ENCODE measurements around the gene AZGP1. TPM values are rescaled to one million over a fixed set of nuclear protein-coding genes. Genes with fewer than 3 reads are reported as not detected.
A peak's percentile ranks its signal among the peaks of the same experiment; 100 is the strongest.
"Not testable (repeated sequence)": the region's sequence is repeated elsewhere in the genome, so short reads cannot be mapped to it uniquely, and the experiment has no call there.

The AZGP1 gene
- total RNA-seq, 1 experiment from 2014 or later: 1.3 TPM

DNA sequence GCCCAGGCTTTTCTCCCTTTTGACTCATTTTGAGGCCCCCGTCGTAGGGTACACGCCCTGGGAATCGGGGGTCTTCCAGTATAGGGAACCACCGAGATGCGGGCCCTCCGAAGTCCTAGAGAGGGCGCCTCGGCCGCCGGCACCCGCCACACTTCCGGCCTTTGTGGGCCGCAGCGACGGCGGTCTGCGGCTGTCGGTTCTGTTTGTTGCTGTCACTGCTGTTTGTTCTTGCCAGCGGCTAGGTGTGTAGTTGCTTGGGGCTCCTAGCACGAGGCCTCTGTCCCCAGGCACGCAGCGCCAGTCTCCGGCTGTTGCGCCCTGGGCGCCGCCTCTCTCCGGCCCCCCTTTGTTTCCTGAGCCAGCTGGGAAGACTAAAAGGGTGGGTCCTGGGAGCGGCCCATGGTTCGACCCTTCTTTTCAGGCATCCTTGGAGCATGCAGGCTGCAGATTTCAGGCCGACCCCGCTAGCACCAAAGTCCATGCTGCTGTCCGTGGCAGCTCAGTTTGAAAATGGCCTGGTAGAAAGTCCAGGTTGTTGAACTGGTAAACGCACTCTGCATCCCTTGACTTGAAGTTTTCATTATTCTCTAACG lies 21.8 kb upstream of the AZGP1 start:
- DNase-seq (ENCODE audit: low spot score): no peak

DNA sequence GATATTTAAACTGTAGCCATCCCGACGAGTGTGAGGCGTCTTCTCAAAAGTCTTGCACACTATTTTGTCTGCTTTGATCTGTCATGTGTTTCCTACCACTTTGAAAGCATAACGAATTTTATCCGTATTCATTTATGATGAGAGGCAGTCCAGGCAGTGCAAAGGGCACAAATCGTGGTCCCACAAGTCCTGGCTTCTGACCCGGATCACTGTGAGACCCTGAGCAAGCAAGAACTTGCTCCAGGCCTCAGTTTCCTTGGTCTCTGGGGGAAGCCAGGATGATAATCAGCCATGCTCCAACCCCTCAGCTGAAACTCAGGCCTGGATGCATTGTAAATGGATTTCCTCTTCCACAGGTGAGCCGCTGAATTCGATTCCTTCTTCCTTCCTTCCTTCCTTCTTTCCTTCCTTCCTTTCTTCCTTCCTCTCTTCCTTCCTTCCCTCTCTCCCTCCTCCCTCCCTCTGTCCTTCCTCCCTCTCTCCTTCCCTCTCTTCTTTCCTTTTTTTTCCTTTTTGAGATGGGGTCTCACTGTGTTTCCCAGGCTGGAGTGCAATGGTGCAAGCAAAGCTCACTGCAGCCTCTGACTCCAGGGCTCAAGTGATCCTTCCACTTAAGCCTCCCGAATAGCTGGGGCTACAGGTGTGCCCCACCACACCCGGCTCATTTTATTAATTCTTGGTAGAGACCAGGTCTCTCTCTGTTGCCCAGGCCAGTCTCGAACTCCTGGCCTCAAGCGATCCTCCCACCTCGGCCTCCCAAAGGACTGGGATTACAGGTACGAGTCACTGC lies 21.1 kb upstream of the AZGP1 start:
- no peak for DNase-seq (ENCODE audit: low spot score)

DNA sequence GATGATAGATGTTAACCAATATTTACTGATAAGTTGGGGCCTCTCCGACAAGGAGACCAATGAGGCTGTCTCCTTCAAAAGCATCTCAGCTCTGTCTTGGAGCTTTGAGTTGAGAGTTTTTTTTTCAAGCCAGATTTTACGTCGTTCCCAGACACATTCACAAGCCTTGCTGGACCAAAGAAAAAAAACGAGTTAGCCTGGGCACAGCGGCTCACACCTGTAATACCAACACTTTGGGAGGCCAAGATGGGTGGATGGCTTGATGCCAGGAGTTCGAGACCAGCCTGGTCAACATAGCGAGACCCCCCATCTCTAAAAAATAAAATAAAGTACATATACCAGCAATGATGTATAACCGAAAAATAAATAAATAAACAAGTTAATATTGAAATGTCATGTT lies 19.0 kb upstream of the AZGP1 start:
- no peak for DNase-seq (ENCODE audit: low spot score)

GRCh38 chr7:99992330-99993038 lies 16.7 kb upstream of the AZGP1 start:
- DNase-seq (ENCODE audit: low spot score): no peak

DNA sequence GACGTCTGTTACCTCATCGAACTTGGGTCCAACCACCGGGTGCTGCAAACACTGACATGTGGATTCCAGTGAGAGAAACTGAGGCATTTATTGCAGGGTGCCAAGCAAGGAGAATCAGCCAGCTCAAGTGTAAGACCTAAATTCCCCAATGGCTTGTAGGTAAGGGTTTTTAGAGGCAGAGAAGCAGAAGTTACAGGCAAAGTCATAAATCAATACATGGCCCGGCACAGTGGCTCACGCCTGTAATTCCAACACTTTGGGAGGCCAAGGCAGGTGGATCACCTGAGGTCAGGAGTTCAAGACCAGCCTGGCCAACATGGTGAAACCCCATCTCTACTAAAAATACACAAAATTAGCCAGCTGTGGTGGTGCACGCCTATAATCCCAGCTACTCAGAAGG lies 15.7 kb upstream of the AZGP1 start:
- DNase-seq (ENCODE audit: low spot score): not testable (repeated sequence)

DNA sequence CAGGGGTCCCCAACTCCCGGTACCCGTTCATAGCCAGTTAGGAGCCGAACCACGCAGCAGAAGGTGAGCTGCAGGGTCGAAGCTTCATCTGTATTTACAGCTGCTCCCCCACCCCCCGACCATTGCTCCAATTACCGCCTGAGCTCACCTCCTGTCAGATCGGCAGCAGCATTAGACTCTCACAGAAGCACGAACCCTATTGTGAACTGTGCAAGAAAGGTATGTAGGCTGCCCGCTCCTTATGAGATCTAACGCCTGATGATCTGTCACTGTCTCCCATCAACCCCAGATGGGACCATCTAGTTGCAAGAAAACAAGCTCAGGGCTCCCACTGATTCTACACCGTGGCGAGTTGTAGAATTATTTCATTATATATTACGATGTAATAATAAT lies 14.6 kb upstream of the AZGP1 start:
- no peak for DNase-seq (ENCODE audit: low spot score)

- DNase-seq (ENCODE audit: low spot score): no peak
Measured at GRCh38 chr7:99987846-99988245, 12.0 kb upstream of the AZGP1 start.

DNA sequence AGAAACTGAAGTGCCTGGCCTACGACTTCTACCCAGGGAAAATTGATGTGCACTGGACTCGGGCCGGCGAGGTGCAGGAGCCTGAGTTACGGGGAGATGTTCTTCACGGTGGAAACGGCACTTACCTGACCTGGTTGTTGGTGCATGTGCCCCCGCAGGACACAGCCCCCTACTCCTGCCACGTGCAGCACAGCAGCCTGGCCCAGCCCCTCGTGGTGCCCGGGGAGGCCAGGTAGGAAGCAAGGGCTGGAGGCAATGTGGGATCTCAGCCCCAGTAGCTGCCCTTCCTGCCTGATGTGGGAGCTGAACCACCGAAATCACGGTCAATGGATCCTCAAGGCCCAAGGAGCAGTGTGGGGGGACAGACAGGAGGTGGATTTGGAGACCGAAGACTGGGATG lies 11.5 kb upstream of the AZGP1 start:
- not testable (repeated sequence) for DNase-seq (ENCODE audit: low spot score)

DNA sequence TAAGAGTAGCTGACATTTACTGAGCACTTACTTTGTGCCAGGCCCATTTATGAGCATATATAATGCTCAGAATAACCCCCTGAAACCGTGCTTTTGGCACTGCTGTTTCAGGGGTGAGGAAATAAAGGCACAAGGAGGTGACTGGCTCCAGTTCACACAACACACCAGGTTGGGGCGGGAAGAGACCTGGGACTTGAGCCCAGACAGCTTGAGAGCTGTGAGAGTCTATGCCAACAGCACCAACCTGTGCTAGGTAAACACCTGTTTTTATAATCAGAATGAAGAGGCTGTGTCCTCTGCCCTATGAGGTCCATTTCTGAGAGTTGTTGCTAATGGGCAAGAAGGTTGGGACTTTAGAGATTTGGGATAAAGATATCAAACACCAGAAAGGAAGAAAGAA lies 8.8 kb upstream of the AZGP1 start:
- DNase-seq (ENCODE audit: low spot score): no peak

- not testable (repeated sequence) for DNase-seq (ENCODE audit: low spot score)
Measured at GRCh38 chr7:99981066-99981465, 5.2 kb upstream of the AZGP1 start.

DNA sequence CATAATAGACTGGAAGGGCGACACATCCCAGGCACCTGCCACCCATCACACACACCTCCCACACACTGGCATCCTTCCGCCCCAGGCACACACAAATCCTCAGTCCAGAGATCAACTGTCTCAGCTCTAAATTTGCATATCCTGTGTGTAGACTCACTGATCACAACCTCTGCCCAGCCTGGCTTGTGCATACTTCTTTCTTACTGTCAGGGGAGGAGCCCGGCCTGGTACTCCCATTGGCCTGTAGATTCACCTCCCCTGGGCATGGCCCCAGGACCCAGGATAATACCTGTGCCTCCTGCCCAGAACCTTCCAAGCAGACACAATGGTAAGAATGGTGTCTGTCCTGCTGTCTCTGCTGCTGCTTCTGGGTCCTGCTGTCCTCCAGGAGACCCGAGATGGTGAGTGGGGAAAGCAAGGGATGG lies 4.6 kb upstream of the AZGP1 start:
- DNase-seq (ENCODE audit: low spot score): not testable (repeated sequence)

GRCh38 chr7:99979814-99980225 lies 4.0 kb upstream of the AZGP1 start:
- not testable (repeated sequence) for DNase-seq (ENCODE audit: low spot score)

DNA sequence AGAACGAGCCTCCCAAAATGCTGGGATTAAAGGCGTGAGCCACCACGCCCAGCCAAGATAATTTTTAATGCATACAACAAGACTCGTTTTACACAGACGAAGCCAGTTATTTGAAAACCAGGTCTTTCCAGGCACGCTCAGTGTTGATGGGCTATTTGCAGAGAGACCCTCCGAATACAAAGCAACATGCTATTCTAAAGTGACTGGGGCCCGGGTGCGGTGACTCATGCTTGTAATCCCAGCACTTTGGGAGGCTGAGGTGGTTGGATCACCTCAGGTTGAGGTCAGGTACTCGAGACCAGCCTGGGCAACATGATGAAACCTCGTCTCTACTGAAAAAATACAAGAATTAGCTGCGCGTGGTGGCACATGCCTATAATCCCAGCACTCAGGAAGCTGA lies 795 bp upstream of the AZGP1 start:
- DNase-seq (ENCODE audit: low spot score): no peak

GRCh38 chr7:99974681-99975080 lies 1.1 kb downstream of the AZGP1 start:
- no peak for DNase-seq (ENCODE audit: low spot score)

DNA sequence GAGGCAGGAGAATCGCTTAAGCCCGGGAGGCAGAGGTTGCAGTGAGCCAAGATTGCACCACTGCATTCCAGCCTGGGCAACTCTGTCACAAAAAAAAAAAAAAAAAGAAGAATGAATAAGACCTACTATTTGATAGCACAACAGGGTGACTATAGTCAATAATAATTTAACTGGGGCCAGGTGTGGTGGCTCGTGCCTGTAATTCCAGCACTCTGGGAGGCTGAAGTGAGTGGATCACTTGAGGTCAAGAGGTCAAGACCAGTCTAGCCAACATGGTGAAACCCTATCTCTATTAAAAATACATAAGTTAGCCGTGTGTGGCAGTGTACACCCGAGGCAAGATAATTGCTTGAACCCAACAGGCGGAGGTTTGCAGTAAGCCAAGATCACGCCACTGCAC lies 2.0 kb downstream of the AZGP1 start:
- DNase-seq (ENCODE audit: low spot score): not testable (repeated sequence)

DNA sequence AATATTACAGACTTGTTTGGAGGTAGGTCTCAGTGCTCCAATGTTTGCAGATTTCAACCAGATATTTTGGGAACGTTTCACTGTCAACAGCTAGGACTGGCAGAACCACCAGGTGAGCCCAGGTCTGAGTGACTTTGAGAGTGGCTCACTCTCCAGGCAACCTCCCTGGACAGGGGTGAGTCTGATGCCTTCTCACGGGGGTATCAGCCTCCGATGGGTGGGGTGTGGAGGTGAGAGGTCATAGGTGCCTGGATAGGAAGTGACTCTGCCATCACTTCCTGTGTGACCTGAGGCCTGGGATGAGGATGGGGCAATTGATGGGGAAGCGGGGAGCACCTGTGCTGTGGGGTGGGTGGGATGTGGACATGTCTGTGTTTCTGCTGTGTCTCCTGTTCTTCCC lies 4.6 kb downstream of the AZGP1 start:
- no peak for DNase-seq (ENCODE audit: low spot score)

DNA sequence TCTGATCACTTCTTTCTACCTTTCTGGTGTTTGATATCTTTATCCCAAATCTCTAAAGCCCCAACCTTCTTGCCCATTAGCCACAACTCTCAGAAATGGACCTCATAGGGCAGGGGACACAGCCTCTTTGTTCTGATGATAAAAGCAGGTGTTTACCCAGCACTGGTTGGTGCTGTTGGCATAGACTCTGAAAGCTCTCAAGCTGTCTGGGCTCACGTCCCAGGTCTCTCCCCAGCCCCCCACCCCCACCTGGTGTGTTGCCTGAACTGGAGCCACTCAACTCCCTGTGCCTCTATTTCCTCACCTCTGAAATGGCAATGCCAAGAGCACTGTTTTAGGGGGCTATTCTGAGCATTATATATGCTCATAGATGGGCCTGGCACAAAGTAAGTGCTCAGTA lies 6.0 kb downstream of the AZGP1 start:
- not testable (repeated sequence) for DNase-seq (ENCODE audit: low spot score)

DNA sequence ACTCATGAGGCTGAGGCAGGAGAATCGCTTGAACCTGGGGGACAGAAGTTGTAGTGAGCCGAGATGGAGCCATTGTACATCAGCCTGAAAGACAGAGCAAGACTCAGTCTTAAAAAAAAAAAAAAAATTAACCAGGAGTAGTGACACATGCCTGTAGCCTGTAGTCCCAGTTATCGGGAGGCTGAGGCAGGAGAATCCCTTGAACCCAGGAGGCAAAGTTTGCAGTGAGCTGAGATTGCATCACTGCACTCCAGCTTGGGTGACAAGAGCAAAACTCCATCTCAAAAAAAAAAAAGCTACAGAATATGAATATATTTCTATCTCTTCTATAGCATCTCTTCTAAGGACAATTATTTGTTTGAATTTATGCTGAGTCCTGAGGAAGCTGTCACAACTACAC lies 6.5 kb downstream of the AZGP1 start:
- no peak for DNase-seq (ENCODE audit: low spot score)

DNA sequence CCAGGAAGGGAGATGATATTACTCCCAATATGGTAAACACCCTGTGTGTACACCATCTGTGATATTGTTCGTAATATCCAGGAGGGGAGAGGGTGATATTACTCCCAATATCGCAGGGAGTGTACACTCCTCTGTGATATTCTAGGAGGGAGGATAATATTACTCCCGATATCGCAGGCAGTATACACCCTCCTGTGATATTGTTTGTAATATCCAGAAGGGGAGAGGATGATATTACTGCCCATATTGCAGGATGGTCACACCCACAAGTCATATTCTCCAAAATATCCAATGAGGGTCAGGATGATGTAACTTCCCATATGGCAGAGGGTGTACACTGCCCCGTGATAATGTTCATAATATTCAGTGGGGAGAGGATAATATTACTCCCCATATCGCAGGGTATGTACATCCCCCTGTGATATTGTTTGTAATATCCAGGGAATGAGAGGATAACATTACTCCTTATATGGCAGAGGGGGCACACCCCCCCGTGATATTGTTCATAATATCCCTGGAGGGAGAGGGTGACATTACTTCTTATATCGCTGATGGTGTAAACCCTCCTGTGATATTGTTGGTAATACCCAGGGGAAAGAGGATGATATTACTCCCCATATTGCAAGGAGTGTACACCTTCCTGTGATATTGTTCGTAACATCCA lies 17.1 kb downstream of the AZGP1 start:
- no peak for DNase-seq (ENCODE audit: low spot score)

- no peak for DNase-seq (ENCODE audit: low spot score)
Measured at GRCh38 chr7:99955247-99955646, 20.6 kb downstream of the AZGP1 start.

DNA sequence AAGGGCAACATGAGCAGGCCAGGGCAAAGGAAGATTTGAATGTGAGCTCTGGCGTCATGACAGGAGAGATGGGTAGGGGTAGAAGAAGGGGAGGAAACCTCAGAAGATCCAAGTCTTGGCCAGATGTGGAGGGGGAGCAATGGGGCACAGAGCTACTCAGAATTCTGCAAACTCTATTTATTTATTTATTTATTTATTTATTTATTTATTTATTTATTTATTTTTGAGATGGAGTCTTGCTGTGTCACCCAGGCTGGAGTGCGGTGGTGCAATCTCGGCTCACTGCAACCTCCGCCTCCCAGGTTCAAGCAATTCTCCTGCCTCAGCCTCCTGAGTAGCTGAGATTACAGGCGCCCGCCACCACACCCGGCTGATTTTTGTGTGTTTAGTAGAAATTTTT lies 21.2 kb downstream of the AZGP1 start:
- DNase-seq (ENCODE audit: low spot score): not testable (repeated sequence)

DNA sequence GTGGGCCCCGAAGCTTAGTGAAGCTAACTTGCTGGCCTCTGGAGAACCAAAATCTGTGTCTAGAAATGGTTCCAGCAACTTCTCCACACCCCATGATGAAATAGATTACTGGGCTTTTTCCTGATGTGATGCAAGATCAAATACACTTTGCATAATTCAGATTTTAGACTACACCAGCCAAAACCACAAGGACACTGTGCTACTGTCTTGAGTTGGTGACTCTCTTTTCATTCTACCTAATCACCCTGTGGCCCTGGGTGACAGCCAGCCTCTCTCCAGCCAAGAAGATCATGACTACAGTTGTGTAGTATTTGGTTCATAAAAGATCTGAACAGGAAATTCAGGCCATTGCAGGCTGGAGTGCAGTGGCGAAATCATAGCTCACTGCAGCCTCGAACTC lies 22.2 kb downstream of the AZGP1 start:
- peak; percentile 30 for DNase-seq (ENCODE audit: low spot score)

Measured in H4 (cell line).